ENCODE results near the gene WAC.

The WAC gene

GRCh38 chr10:28664369-28664740 lies 131.4 kb downstream of the WAC start:
- in situ Hi-C loops (cut with HindIII; ENCODE audit: low sequenced_read_pairs): no loop called here
- no peak for DNase-seq (ENCODE audit: low read depth)
- TF ChIP-seq, protein P1, sequence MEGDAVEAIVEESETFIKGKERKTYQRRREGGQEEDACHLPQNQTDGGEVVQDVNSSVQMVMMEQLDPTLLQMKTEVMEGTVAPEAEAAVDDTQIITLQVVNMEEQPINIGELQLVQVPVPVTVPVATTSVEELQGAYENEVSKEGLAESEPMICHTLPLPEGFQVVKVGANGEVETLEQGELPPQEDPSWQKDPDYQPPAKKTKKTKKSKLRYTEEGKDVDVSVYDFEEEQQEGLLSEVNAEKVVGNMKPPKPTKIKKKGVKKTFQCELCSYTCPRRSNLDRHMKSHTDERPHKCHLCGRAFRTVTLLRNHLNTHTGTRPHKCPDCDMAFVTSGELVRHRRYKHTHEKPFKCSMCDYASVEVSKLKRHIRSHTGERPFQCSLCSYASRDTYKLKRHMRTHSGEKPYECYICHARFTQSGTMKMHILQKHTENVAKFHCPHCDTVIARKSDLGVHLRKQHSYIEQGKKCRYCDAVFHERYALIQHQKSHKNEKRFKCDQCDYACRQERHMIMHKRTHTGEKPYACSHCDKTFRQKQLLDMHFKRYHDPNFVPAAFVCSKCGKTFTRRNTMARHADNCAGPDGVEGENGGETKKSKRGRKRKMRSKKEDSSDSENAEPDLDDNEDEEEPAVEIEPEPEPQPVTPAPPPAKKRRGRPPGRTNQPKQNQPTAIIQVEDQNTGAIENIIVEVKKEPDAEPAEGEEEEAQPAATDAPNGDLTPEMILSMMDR (IDR thresholded peaks at IDR 0.05; ENCODE audit: low read depth, low read length, missing control alignments): no peak
- no peak overlapping the region for H3K4me3 ChIP-seq (ENCODE audit: low read depth, low read length)

DNA sequence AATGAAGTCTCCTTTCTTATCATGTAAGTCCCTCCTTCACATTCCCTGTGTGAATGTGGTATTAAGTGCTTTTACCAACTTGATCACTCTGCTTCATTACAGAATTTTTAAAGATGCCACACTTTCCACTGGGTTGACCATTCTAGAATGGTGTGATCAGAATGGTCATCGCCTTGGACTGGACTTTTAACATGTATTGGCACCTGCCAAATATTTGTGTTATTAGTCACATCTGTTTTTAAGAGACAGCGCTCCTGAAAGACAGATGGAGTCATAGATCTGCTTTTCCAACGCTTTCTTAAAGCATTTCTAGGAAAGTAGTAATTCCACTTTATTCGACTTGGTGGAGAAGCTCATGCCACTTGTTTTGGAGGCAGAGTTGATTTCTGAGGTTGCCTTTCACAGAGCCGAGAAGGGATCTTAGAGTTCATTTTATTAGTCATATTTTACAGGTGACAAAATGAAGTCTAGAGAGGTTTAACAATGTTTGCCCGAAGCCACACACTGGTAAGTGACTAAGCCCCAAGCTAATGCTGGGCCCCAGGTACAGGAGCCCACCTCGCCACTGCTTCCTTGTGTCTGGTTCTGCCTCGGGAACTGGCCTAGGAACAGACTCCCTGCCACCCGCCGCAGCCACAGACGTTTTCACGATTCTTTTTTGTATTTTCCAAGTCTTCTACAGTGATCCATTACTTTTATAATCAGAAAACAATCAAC lies 134.0 kb downstream of the WAC start:
- no peak overlapping the region for H3K4me3 ChIP-seq (ENCODE audit: low read depth, low read length)
- DNase-seq (ENCODE audit: low read depth): no peak
- in situ Hi-C loops (cut with HindIII; ENCODE audit: low sequenced_read_pairs): no loop called here
- TF ChIP-seq, protein P1 (IDR thresholded peaks at IDR 0.05; ENCODE audit: low read depth, low read length, missing control alignments): no peak

- DNase-seq (ENCODE audit: low read depth): no peak
- TF ChIP-seq, protein P1 (IDR thresholded peaks at IDR 0.05; ENCODE audit: low read depth, low read length, missing control alignments): no peak
- in situ Hi-C loops (cut with HindIII; ENCODE audit: low sequenced_read_pairs): no loop called here
- peak overlapping the region; percentile 49 for H3K4me3 ChIP-seq (ENCODE audit: low read depth, low read length)
Observed at GRCh38 chr10:28668363-28669226, 135.7 kb downstream of the WAC start.

- H3K4me3 ChIP-seq (ENCODE audit: low read depth, low read length): peak overlapping the region; percentile 49
- in situ Hi-C loops (cut with HindIII; ENCODE audit: low sequenced_read_pairs): no loop called here
- TF ChIP-seq, protein P1 (IDR thresholded peaks at IDR 0.05; ENCODE audit: low read depth, low read length, missing control alignments): no peak
- DNase-seq (ENCODE audit: low read depth): no peak
Observed at GRCh38 chr10:28669227-28670173, 136.6 kb downstream of the WAC start.
